Activated naive CD8-positive, alpha-beta T cell treated with anti-CD3 and anti-CD28 coated beads for 36 hours (primary cell): ENCODE data around the gene CSF1. TPM values are rescaled to one million over a fixed set of nuclear protein-coding genes. Genes with fewer than 3 reads are reported as not detected.
"Not testable (repeated sequence)": the region's sequence is repeated elsewhere in the genome, so short reads cannot be mapped to it uniquely, and the experiment has no call there.

Experiments
- DNase-seq: peaks from one replicate; pipeline ENCODE4 v3.0.0; 2021
- H3K27ac Mint-ChIP-seq: one replicate; pipeline ENCODE4 v1.8.0; 2022; ENCODE audit warnings: mild to moderate bottlenecking, moderate library complexity, mixed read lengths
- H3K27me3 Mint-ChIP-seq: one replicate; pipeline ENCODE4 v1.8.0; 2022; ENCODE audit warnings: mild to moderate bottlenecking, mixed read lengths
- H3K36me3 Mint-ChIP-seq: one replicate; pipeline ENCODE4 v1.8.0; 2021; ENCODE audit warnings: mild to moderate bottlenecking, mixed read lengths
- H3K4me1 Mint-ChIP-seq: one replicate; pipeline ENCODE4 v1.8.0; 2021; ENCODE audit warnings: mixed read lengths
- H3K4me3 Mint-ChIP-seq: one replicate; pipeline ENCODE4 v1.8.0; 2022; ENCODE audit warnings: mild to moderate bottlenecking, moderate library complexity, mixed read lengths
- H3K9me3 Mint-ChIP-seq: one replicate; pipeline ENCODE4 v1.8.0; 2022; ENCODE audit warnings: mixed read lengths
- total RNA-seq, 2 experiments: library from RNA; stranded (reverse); gene quantifications; one replicate each; pipeline ENCODE4 v1.2.3, GENCODE V29; 2021

The CSF1 gene, protein sequence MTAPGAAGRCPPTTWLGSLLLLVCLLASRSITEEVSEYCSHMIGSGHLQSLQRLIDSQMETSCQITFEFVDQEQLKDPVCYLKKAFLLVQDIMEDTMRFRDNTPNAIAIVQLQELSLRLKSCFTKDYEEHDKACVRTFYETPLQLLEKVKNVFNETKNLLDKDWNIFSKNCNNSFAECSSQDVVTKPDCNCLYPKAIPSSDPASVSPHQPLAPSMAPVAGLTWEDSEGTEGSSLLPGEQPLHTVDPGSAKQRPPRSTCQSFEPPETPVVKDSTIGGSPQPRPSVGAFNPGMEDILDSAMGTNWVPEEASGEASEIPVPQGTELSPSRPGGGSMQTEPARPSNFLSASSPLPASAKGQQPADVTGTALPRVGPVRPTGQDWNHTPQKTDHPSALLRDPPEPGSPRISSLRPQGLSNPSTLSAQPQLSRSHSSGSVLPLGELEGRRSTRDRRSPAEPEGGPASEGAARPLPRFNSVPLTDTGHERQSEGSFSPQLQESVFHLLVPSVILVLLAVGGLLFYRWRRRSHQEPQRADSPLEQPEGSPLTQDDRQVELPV
- 10 to 100 TPM; 21.2 to 24.9 TPM for total RNA-seq

DNA sequence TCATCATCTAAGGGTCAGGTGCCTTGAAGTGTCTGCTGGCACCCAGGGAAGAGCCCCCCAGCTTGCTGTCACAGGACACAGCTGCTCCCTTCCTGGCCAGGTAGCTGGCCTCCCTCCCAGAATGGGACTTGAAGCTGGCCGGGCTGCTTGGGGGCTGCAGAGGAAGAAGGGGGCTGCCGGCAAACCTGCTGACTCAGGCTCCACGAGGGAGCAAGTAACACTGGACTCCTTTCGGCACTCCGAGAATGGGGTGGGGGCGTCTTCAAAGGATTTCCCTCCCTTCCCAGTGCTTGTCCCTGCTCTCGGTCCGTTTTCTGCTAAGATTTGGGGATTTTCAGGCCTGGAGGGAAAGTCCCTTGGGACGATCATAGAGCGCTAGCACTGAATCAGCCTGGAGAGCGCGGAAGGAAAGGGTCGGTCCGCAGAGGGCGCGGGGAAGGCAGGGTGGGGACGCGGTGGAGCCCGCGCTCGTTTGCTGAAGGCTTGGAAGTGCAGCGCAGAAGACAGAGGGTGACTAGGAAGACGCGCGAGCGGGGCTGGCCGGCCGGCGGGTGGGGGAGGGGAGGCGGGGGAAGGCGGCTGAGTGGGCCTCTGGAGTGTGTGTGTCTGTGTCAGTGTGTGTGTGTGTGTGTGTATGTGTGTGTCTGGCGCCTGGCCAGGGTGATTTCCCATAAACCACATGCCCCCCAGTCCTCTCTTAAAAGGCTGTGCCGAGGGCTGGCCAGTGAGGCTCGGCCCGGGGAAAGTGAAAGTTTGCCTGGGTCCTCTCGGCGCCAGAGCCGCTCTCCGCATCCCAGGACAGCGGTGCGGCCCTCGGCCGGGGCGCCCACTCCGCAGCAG, at the start of gene CSF1:
Gene CSF1, plus strand, starts transcription at position 727 of the 840 bp plus-strand sequence. CDS start 175 bp downstream, outside the sequence.
- peaks cover 53% of the 10 kb centered on the region for H3K4me1 Mint-ChIP-seq
- peaks cover 32% of the 10 kb centered on the region for H3K36me3 Mint-ChIP-seq
- DNase-seq, result peak; percentile 67
- peak within 1 kb of the TSS; percentile 86 for H3K4me3 Mint-ChIP-seq
- peak within 1 kb of the TSS; percentile 90 for H3K27ac Mint-ChIP-seq
- H3K27me3 Mint-ChIP-seq, result no peaks in the 10 kb centered on the region
- H3K9me3 Mint-ChIP-seq, result peaks cover 2% of the 10 kb centered on the region

DNA sequence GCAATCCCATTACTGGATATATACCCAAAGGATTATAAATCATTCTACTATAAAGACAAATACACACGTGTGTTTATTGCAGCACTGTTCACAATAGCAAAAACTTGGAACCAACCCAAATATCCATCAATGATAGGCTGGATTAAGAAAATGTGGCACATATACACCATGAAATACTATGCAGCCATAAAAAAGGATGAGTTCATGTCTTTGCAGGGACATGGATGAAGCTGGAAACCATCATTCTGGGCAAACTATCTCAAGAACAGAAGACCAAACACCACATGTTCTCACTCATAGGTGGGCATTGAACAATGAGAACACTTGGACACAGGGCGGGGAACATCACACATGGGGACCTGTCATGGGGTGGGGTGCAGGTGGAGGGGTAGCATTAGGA, 49.0 kb upstream of the CSF1 start:
- H3K4me3 Mint-ChIP-seq, H3K27me3 Mint-ChIP-seq, H3K36me3 Mint-ChIP-seq, H3K9me3 Mint-ChIP-seq, H3K4me1 Mint-ChIP-seq, H3K27ac Mint-ChIP-seq, DNase-seq: not testable (repeated sequence)

DNA sequence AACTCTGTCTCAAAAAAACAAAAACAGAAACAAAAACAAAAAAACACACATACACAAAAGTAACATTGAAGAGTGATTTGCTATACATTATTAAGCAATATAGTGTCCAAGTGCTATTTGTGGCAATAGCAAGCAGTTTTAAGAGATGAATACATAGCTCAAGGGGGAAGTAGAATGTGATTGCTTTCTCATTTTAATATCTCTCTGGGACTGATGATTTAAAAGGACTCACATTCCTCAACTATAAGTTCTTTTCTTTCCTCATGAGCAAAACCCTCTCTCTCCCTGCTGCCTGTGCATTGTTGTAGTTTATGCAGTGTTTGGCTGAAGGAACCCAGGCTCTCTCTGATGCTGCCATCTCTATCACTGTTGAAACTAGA, 47.0 kb upstream of the CSF1 start:
- no peak overlapping the region for H3K27ac Mint-ChIP-seq
- H3K4me3 Mint-ChIP-seq, result no peak overlapping the region
- H3K4me1 Mint-ChIP-seq, result peaks cover 6% of the 10 kb centered on the region
- peaks cover 4% of the 10 kb centered on the region for H3K9me3 Mint-ChIP-seq
- no peak for DNase-seq
- H3K36me3 Mint-ChIP-seq, result no peaks in the 10 kb centered on the region
- peaks cover 6% of the 10 kb centered on the region for H3K27me3 Mint-ChIP-seq

DNA sequence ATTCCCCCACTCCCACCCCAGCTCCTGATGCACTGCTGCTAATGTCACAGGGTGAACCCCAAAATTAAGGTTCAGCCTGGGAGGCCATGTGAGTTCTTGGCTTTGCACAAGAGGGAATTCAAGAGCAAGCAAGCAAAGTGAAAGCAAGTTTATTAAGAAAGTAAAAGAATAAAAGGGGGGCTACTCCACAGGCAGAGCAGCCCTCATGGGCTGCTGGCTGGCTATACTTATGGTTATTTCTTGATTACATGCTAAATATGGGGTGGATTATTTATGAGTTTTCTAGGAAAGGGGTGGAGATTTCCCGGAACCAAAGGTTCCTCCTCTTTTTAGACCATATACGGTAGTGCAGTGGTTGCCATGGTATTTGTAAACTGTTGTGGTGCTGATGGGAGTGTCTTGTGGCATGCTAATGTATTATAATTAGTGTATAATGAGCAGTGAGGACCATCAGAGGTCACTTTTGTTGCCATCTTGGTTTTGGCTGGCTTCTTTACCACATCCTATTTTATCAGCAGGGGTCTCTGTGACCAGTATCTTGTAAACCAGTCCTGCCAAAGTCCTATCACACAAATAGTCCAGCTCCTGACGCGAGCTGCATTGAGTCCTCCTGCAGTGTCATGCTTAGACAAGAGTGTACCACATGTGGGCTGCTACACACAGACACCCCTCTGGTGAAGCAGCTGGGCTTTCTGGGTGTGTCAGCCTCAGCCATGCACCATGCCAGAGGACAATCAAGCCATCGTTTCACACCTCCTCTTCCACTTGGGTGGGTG, 46.4 kb upstream of the CSF1 start:
- DNase-seq, result no peak
- H3K4me1 Mint-ChIP-seq, result peaks cover 6% of the 10 kb centered on the region
- H3K27ac Mint-ChIP-seq, result no peak overlapping the region
- H3K4me3 Mint-ChIP-seq, result no peak overlapping the region
- H3K27me3 Mint-ChIP-seq, result peaks cover 6% of the 10 kb centered on the region
- H3K9me3 Mint-ChIP-seq, result peaks cover 4% of the 10 kb centered on the region
- H3K36me3 Mint-ChIP-seq, result no peaks in the 10 kb centered on the region

DNA sequence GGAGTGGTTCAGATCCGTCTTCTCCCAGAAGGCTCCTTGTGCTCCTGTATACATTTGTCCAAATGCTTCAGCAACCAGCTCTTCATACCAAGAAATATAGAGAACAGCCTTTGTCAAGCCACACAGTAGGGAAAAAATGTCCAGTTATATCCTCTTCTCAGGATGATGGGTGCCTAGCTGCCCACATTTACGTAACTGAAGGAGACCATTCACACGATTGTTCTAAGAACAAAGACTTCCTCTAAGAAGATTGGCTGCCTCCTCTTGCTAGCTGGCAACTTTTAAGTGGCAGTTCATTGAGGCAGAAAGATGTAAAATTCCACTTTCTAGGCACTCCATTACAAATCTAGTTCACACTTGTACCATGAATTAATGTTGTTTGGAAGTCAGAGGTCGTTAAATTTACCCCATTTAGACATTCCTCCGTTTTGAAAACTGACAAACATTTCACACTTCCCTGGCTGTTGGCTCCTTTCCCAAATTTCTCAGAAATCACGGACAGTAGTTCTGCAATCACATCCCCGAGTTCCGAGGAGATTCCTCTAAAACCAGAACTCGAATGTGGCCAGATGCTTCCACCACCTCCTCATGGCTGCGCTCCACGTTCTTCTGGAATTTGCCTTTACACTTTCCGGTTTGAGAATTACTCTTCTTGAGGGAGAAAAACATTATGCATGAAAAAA, 45.6 kb upstream of the CSF1 start:
- no peak for DNase-seq
- Mint-ChIP-seq H3K27me3 (peaks cover 5% of the 10 kb centered on the region), H3K36me3 (no peaks in the 10 kb centered on the region), H3K27ac (no peak overlapping the region), H3K9me3 (peaks cover 3% of the 10 kb centered on the region), H3K4me1 (peaks cover 6% of the 10 kb centered on the region), H3K4me3 (no peak overlapping the region)

DNA sequence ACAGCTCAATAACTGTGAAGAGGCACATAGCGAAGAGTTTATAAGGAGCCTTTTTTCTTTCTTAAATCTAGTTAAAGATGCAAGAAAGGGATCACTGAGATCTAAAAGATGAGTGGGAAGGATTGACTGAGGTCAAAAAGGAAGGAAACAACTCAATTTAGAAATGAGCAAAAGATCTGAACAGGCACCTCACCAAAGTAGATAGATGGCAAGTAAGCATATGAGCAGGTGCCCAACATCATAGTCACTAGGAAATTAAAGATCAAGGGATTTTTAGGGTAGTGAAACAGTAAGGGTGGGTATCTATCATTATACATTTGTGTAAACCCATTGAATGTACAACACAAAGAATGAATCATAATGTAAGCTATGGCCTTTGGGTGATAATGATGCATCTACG, 44.6 kb upstream of the CSF1 start:
- Mint-ChIP-seq H3K4me3 (no peak overlapping the region), H3K4me1 (peaks cover 6% of the 10 kb centered on the region), H3K36me3 (no peaks in the 10 kb centered on the region), H3K27ac (no peak overlapping the region), H3K27me3 (no peaks in the 10 kb centered on the region), H3K9me3 (no peaks in the 10 kb centered on the region)
- no peak for DNase-seq

DNA sequence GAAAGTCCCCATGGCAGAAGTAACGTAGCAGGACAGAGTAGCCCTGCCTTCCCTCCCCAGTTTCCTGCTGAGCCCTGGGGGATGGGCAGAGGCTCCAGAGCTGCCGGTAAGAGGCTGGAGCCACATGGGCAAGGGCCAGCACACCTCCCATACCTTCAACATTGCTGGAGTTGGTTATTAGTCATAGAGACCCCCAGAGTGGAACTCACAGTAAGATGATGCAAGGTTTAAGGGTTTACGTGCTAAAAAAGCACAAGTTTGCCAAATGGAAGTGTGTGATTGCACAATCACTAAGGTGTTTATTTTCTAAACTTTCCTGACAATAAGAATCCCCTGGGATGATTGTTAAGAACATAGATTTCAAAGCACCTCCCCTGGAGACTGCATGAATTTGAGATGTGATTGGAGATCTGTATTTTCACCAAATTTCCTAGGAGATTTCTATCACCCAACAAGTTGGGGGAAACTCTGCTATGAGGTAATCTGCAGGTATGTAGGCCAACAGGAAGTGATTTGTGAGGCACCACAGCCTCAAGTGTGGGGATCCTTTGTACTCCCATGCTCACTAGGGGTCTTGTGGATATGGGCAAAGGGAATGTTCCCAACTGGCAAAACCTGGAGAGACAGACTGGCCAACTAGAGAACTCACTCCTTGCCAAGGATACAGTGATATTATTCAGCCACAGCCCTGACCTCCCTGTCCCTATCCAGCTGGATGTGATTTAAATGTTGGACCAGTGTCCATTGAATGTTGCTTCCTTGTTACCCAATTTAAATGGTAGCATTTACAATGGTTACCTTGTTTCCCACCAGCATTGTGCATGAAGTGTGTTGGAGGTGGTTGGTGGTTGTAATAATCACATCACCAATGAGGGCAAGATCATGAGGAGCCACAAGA, 37.1 kb upstream of the CSF1 start:
- DNase-seq, result no peak
- Mint-ChIP-seq H3K9me3 (no peaks in the 10 kb centered on the region), H3K36me3 (no peaks in the 10 kb centered on the region), H3K27me3 (no peaks in the 10 kb centered on the region), H3K4me1 (peaks cover 8% of the 10 kb centered on the region), H3K4me3 (no peak overlapping the region), H3K27ac (no peak overlapping the region)

DNA sequence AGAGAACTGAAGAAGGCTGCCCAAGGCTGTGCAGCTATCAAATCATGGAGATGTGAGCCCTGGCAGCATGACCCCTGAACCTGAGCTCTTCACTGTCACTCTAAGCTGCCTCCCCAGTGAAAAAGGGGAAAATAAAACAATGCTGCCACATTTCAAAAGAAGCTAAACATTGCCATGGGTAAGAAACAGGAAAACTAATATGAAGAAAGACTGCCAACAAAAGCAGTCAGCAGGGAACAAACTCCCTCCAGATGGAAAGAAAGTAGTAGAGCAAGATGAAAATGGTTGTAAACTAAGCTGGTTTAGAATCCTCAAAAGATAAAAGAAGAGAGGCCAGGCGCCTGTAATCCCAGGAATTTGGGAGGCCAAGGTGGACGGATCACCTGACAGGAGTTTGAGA, 36.2 kb upstream of the CSF1 start:
- H3K4me3 Mint-ChIP-seq, result no peak overlapping the region
- no peaks in the 10 kb centered on the region for H3K36me3 Mint-ChIP-seq
- no peak for DNase-seq
- no peak overlapping the region for H3K27ac Mint-ChIP-seq
- H3K4me1 Mint-ChIP-seq, result peaks cover 8% of the 10 kb centered on the region
- H3K27me3 Mint-ChIP-seq, result no peaks in the 10 kb centered on the region
- no peaks in the 10 kb centered on the region for H3K9me3 Mint-ChIP-seq

DNA sequence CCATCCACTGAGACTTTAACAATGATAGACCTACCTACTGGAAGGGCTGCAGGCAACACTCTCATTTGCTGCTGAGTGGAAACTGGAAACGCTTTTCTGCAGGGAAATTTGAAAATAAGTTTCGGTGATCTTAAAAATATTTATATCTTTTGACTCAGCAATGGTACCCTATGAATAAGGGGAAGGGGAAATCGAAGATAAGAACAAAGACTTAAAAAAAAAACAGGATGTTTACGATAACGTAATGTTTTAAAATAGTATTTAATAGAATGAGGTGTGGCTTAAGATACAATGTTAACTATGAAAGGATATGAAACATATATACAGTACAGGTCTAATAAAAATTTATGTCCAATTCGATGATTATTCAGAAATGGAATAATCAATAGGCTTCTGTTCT, 34.8 kb upstream of the CSF1 start:
- no peak overlapping the region for H3K27ac Mint-ChIP-seq
- H3K36me3 Mint-ChIP-seq, result no peaks in the 10 kb centered on the region
- peaks cover 8% of the 10 kb centered on the region for H3K4me1 Mint-ChIP-seq
- H3K4me3 Mint-ChIP-seq, result no peak overlapping the region
- no peak for DNase-seq
- no peaks in the 10 kb centered on the region for H3K9me3 Mint-ChIP-seq
- H3K27me3 Mint-ChIP-seq, result no peaks in the 10 kb centered on the region

DNA sequence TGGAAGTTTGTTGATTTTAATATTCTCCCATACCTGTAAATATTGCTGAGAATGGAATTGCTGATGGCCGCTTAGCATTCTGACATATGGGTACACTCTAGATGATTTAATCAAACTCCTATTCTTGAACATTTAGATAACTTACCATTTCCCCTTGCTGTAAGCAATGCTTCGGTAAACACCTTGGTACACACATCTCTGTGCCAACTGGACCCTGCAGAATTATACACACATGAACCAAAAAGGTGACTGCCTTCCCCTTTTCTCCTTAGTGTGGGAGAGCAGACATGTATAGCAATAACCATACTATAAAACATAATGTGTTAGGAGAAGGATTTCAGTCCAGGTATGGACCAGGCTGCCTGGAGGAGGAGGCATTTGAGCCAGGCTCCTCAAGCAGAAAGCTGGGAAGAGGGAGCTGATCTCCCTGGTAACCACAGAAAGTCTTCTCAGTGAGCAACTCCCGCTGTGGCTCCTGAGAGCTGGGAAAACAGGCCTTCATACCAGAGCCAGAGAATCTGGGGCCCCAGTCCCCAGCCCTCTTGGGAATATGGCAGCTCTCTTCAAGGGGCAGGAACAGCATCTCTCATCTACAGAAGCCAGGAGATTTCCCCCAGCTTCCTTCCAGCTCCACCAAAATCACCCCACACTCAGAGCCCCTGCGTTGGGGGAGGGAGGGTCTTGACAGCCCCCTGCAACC, 33.9 kb upstream of the CSF1 start:
- Mint-ChIP-seq H3K27me3 (no peaks in the 10 kb centered on the region), H3K4me3 (no peak overlapping the region), H3K4me1 (peaks cover 8% of the 10 kb centered on the region), H3K27ac (no peak overlapping the region), H3K36me3 (no peaks in the 10 kb centered on the region), H3K9me3 (no peaks in the 10 kb centered on the region)
- no peak for DNase-seq

DNA sequence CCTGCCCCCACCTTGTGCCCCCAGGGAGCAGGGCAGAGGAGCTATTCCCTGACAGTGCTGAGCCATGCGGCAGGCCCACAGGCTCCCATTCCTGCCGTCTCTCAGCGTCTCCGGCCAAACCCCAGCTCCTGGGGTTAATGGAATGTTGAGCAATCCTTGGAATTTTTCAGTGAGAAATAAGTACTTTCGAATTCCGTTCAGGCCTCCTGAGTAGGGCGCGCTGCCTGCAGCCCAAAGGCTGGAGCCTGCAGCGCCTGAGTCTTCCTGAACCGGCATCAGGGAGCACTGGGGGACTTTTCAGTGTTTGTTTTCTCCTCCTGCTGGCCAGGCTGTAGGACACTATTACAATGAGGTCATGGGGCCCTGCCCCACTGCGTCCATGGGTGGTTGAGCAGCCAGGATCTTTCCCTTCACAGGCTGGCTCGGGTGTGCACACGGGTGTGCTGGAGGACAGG, 33.3 kb upstream of the CSF1 start:
- Mint-ChIP-seq H3K4me1 (peaks cover 8% of the 10 kb centered on the region), H3K9me3 (no peaks in the 10 kb centered on the region), H3K27me3 (no peaks in the 10 kb centered on the region), H3K27ac (no peak overlapping the region), H3K36me3 (no peaks in the 10 kb centered on the region), H3K4me3 (no peak overlapping the region)
- no peak for DNase-seq

DNA sequence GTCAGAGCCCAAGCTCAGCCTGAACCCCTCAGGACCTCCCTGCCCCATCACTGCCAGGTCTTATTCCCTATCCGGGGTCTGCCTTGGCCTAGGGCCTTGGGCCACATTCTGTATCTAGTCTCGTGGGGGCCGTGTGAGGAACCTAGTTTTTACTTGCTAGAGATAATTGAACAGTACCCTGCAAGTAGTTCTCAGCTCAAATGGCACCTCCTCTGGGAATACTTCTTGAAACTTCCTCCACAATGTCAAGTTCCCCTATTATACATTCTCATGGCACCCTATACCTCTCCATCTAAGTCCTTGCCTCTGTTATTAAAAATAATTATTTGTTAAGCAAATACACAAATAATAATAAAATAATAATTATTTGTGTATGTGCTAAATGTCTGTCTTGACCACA, 32.9 kb upstream of the CSF1 start:
- no peak overlapping the region for H3K27ac Mint-ChIP-seq
- no peak overlapping the region for H3K4me3 Mint-ChIP-seq
- no peaks in the 10 kb centered on the region for H3K9me3 Mint-ChIP-seq
- H3K4me1 Mint-ChIP-seq, result peaks cover 8% of the 10 kb centered on the region
- no peaks in the 10 kb centered on the region for H3K36me3 Mint-ChIP-seq
- no peaks in the 10 kb centered on the region for H3K27me3 Mint-ChIP-seq
- no peak for DNase-seq

DNA sequence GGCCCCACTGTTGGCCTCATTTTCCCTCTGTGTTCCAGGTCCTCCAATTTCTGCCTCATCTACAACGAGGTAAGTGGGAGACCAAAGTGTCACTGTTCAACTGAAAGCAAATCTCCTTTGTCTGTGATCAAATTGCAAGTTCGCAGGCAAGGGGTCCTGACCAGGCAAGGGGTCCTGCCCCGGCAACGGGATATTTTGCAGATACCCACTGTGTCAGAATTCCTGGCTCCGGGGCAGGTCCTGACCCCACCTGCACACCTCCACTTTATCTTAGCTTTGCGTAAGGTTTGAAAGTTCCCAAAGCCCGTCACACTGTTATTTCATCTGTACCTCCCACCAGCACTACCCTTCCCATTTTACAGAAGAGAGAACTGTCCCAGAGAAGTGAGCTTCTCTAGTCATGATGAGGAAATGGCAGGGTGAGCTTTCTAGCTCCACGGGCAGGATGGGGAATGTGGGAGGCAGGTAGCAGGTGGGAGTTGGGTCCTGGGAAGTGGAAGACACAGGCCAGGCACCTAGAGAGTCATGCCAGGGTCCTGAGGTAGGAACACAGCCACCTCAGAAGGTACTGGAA, 32.0 kb upstream of the CSF1 start:
- DNase-seq, result no peak
- Mint-ChIP-seq H3K4me3 (no peak overlapping the region), H3K27me3 (no peaks in the 10 kb centered on the region)

More for the DNA sequence above, 32.0 kb upstream of the CSF1 start:
- Mint-ChIP-seq H3K9me3 (no peaks in the 10 kb centered on the region), H3K27ac (no peak overlapping the region), H3K36me3 (no peaks in the 10 kb centered on the region), H3K4me1 (peaks cover under 1% of the 10 kb centered on the region)
